Tibial nerve (tissue), 4 donors: ENCODE data around the gene CDON. TPM values are rescaled to one million over a fixed set of nuclear protein-coding genes. Genes with fewer than 3 reads are reported as not detected.

Experiments used
- DNase-seq, 2 donors: peaks; one replicate each; pipeline ENCODE4 v3.0.0-alpha.2; 2019; ENCODE audit warnings: low spot score in 2 of 2
- H3K27ac ChIP-seq, 4 donors: fragments of 200-600 bp; sonication (generic) in 3 of 4; one replicate each; pipeline ENCODE4 v1.5.1; 2017 to 2019; ENCODE audit warnings: mild to moderate bottlenecking in 1 of 4
- H3K27me3 ChIP-seq, 2 donors: fragments of 200-600 bp; sonication (generic) in 1 of 2; one replicate each; pipeline versions ENCODE4 v1.5.1 to v1.6.0; 2017 to 2019
- H3K36me3 ChIP-seq, 3 donors: fragments of 200-600 bp; sonication (generic); one replicate each; pipeline ENCODE4 v1.5.1; 2018 to 2019
- H3K4me1 ChIP-seq, 4 donors: fragments of 200-600 bp; sonication (generic) in 3 of 4; one replicate each; pipeline ENCODE4 v1.5.1; 2017 to 2019
- H3K4me3 ChIP-seq, 4 donors: fragments of 200-600 bp; sonication (generic) in 3 of 4; one replicate each; pipeline ENCODE4 v1.5.1; 2017 to 2019; ENCODE audit warnings: mild to moderate bottlenecking in 1 of 4, moderate library complexity in 1 of 4
- H3K9me3 ChIP-seq, 4 donors: fragments of 200-600 bp; sonication (generic) in 3 of 4; one replicate each; pipeline ENCODE4 v1.5.1; 2017 to 2019
- EP300 ChIP-seq, 2 donors: sonication (generic); formaldehyde crosslinking; IDR thresholded peaks; one replicate each; pipeline ENCODE4 v1.6.1; 2017; ENCODE audit warnings: antibody characterized with exemption in 2 of 2, mild to moderate bottlenecking in 1 of 2
- POLR2A ChIP-seq, 2 donors: fragments of 450-650 bp; IDR thresholded peaks; one replicate each; pipeline ENCODE4 v1.6.1; 2017; ENCODE audit warnings: antibody characterized with exemption in 2 of 2, mild to moderate bottlenecking in 2 of 2, moderate library complexity in 2 of 2
- WGBS, 2 donors: methylation state at CpG; one replicate each; pipeline ENCODE4 v1.1.5; 2018; 5-methylcytosine and 5-hydroxymethylcytosine counted together
- total RNA-seq, 4 donors: library from RNA; depleted of rRNA; stranded (reverse); fragments of >200 nt; gene quantifications; one replicate each; pipeline ENCODE4 v1.1.0, GENCODE V29; 2016
- TF ChIP-seq, protein P1 (sequence below), 5 experiments: fragments of 200-600 bp in 3 of 5; fragments of 450-650 bp in 2 of 5; sonication (generic) in 3 of 5; IDR thresholded peaks; one replicate each; pipeline ENCODE4 v1.5.1; 2016 to 2019; ENCODE audit warnings: antibody characterized with exemption in 5 of 5, mild to moderate bottlenecking in 3 of 5, moderate library complexity in 2 of 5

The CDON gene
- total RNA-seq, 4 donors from 2014 or later: 14.4 to 25.9 (median 15.3) TPM

DNA sequence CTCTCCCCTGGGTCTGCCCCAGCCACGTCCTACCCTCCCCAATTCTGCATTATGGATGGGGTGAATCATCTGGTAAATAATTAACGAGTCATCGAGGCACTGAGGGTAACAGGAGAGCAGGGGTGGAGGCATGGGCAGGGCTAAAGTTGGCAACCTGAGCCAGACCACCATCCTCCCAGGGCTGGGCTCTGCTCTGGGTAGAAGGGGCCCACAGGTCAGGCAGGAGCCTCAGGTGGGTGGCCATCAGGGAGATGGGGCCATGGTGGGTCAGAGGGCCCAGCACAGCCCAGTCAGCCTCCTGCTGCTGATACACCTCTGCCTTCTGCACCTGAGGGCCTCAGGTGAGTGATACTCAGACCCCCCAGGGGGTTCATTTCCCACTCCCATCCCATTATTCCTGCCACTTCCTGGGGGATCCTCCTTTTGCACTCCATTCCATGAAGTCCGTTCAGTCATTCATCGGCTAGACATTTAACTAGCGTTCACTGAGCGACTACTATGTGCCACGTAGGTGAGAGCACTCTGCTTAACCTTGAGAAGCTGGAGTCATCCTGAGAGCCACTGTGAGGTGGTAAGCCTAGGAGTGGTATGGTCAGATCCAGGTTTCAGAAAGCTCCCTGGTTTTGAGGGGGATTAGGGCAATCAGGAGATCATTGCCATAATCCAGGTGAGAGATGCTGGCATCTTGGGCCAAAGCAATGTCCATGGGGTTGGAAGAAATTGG, 116.7 kb downstream of the CDON start, which contains the start of gene VSIG10L2:
Gene VSIG10L2 (plus strand): TSS at position 248 of the 724 bp plus-strand sequence. CDS start 12 bp downstream, at position 260.
- Histone ChIP-seq H3K27me3 (no peaks in the 10 kb centered on the region), H3K4me1 (peaks cover 0 to 4% (median 0%) of the 10 kb centered on the region in 4 donors), H3K4me3 (no peak within 1 kb of the TSS), H3K27ac (no peak within 1 kb of the TSS), H3K36me3 (no peaks in the 10 kb centered on the region), H3K9me3 (no peaks in the 10 kb centered on the region)
- WGBS, 2 donors: 79 to 86% methylated on average over 8 of the region's 8 CpGs
- no peak for DNase-seq
- TF ChIP-seq POLR2A (IDR thresholded peaks at IDR 0.05) (no peak), EP300 (IDR thresholded peaks at IDR 0.05) (no peak)
- TF ChIP-seq, protein P1, sequence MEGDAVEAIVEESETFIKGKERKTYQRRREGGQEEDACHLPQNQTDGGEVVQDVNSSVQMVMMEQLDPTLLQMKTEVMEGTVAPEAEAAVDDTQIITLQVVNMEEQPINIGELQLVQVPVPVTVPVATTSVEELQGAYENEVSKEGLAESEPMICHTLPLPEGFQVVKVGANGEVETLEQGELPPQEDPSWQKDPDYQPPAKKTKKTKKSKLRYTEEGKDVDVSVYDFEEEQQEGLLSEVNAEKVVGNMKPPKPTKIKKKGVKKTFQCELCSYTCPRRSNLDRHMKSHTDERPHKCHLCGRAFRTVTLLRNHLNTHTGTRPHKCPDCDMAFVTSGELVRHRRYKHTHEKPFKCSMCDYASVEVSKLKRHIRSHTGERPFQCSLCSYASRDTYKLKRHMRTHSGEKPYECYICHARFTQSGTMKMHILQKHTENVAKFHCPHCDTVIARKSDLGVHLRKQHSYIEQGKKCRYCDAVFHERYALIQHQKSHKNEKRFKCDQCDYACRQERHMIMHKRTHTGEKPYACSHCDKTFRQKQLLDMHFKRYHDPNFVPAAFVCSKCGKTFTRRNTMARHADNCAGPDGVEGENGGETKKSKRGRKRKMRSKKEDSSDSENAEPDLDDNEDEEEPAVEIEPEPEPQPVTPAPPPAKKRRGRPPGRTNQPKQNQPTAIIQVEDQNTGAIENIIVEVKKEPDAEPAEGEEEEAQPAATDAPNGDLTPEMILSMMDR (IDR thresholded peaks at IDR 0.05): no peak

DNA sequence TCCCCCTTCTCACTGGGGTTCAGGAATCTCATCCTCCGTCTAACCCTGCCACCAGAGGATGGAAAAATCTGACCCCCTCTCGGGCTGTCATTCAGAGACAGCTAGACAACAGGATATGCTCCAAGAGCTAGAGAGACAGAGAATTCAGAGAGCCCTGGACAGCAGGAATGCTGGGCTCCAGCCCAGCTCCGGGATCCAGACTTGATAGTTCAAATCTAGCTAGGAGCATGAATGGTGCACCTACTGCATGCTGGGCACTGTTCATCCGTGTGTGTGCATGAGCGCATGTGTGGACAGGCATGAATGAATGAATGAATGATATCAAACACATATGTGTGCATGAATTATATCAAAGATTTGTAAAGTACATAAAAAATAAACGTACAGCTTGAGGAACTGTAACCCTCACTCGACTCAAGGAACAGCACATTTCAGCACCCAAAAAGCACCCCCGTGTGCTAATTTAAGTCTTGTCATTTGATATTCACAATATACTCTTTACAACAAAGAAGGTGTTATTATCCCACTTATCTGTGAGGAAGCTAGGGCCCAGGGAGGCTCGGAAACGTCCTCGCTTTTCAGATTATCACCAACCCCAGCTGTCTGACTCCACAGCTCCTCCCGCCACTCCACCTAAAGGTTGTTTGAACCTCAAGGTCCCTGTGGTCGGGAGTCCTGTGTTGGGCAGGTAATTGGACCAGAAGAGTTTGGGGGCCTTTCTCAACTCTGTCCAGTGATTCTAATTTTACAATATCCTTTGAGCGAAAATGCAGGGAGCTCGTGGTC, 117.5 kb downstream of the CDON start:
- no peak for DNase-seq
- no peaks in the 10 kb centered on the region for H3K4me1 ChIP-seq
- TF ChIP-seq, protein P1 (IDR thresholded peaks at IDR 0.05): no peak
- no peak for TF ChIP-seq POLR2A (IDR thresholded peaks at IDR 0.05)
- H3K27ac ChIP-seq: no peak overlapping the region
- no peaks in the 10 kb centered on the region for H3K9me3 ChIP-seq
- 74 to 81% methylated on average over 15 of the region's 15 CpGs for WGBS, 2 donors
- H3K36me3 ChIP-seq: no peaks in the 10 kb centered on the region
- no peaks in the 10 kb centered on the region for H3K27me3 ChIP-seq
- no peak overlapping the region for H3K4me3 ChIP-seq

DNA sequence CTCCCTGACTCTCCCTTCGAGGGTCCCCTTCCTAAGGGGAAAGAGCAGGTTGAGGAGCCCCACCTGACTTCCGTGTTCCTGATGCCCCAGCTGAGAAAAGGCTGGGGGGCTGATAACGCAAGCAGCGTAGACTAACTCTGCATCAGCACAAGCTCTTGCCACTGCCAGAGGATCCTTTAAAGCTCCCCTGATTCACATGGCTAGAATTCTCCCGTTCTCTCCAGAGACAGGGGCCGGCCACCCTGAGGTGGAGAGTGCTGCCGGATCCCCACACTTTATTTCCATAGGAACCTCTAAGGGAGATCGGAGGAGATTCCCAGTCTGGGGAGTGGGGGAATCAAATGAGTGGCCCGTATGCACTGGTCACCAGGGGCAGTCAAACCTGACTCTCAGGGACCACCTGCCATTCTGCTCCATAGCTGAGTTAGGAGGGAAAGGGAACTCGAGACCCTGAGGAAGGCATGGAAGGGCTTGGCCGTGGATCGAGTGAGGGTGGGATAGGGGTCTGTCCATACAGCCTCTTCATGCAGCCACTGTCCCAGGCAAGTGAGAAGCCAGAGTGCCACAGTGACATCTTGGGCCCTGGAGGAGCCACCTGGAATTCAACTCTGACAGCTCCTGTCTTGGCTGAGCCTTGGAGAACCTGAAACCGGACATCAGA, 118.2 kb downstream of the CDON start:
- H3K9me3 ChIP-seq: no peaks in the 10 kb centered on the region
- TF ChIP-seq EP300 (IDR thresholded peaks at IDR 0.05): no peak
- TF ChIP-seq, protein P1 (IDR thresholded peaks at IDR 0.05): no peak
- TF ChIP-seq POLR2A (IDR thresholded peaks at IDR 0.05): no peak
- no peak overlapping the region for H3K4me3 ChIP-seq
- DNase-seq: no peak
- WGBS, 2 donors: 75 to 89% methylated on average over 13 of the region's 13 CpGs
- H3K27ac ChIP-seq: no peak overlapping the region
- no peaks in the 10 kb centered on the region for H3K36me3 ChIP-seq
- no peaks in the 10 kb centered on the region for H3K27me3 ChIP-seq
- no peaks in the 10 kb centered on the region for H3K4me1 ChIP-seq

GRCh38 chr11:125943661-125944349, 118.9 kb downstream of the CDON start:
- H3K36me3 ChIP-seq: no peaks in the 10 kb centered on the region
- TF ChIP-seq POLR2A (IDR thresholded peaks at IDR 0.05) (no peak), EP300 (IDR thresholded peaks at IDR 0.05) (no peak)
- TF ChIP-seq, protein P1 (IDR thresholded peaks at IDR 0.05): no peak
- no peaks in the 10 kb centered on the region for H3K9me3 ChIP-seq
- no peak for DNase-seq
- H3K4me1 ChIP-seq: no peaks in the 10 kb centered on the region
- H3K27me3 ChIP-seq: no peaks in the 10 kb centered on the region
- 89 to 94% methylated on average over 9 of the region's 9 CpGs for WGBS, 2 donors
- H3K4me3 ChIP-seq: no peak overlapping the region
- no peak overlapping the region for H3K27ac ChIP-seq
